HG02852 (cell line): ENCODE measurements around the gene DENND1A.

Experiments used
- ATAC-seq: cut with Tn5 transposase; IDR thresholded peaks from one replicate; pipeline ENCODE4 v1.9.1; 2021; ENCODE audit warnings: mild to moderate bottlenecking, moderate library complexity; ENCODE audit not compliant: unreplicated experiment

Gene DENND1A

DNA sequence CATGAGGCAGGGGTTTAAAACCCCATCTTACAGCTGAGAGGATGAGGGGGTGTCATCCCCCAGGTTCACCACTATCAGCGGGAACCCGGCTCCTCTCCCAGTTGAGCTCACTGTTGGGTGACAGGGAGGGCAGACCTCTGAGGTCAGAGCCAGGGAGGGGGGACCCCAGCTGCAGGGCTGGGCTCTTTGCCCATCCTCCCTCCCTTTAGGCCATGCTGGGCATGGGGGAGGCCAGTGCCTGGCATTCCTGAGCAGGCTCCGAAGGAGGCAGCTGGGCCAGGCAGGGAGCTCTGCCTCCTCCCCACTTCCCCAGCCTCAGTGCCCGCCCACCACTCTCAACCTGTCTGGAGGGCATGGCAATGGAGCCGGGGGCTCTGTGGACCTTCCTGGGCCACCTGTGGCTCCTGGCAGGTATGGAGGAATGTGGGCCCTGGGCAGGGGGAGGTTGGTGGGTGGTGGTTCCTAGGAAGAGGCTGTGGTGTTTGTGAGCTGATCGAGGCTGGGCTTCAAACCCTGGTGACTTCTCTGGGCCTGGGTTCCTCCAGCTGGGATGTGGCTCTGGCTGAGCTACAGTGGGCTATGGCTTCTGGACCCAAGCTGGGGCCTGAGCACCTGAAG is 561.3 kb downstream of the DENND1A start:
- ATAC-seq: no peak

DNA sequence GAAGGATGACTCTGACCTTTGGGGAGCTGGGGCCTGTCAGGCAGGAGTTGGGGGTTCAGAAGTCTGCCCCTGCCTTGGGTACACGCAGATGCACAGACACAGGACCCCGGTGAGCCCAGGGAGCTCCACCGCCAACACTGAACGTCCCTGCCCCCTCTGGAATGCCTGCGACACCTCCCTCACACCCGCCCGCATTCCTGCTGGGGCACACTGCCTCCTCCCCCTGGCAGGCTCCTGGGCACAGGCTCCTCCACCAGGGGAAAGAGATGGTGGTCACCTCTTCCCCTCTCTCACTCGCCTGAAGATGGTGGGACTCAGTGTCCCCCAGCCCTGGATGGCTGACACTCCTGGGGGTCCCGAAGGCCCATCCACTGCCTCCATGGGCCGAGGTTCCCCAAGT is 561.9 kb downstream of the DENND1A start:
- ATAC-seq: no peak

DNA sequence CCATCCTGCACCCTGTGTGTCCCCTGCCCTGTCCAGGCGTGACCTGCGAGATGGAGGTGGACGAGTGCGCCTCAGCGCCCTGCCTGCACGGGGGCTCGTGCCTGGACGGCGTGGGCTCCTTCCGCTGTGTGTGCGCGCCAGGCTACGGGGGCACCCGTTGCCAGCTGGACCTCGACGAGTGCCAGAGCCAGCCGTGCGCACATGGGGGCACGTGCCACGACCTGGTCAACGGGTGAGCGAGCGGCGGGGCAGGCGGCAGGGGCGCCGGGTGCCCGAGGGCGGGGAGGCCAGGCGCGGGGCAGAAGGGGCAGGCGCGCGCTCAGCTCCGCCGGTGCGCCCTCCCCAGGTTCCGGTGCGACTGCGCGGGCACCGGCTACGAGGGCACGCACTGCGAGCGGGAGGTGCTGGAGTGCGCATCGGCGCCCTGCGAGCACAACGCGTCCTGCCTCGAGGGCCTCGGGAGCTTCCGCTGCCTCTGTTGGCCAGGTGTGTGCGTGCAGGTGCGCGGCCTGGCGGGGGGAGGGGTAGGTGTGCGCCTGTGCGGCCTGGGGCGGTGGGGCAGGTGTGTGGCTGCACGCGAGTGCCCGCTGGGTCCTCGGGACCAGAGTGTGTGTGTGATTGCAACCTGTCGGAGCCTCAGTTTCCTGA is 563.9 kb downstream of the DENND1A start:
- ATAC-seq: no peak

DNA sequence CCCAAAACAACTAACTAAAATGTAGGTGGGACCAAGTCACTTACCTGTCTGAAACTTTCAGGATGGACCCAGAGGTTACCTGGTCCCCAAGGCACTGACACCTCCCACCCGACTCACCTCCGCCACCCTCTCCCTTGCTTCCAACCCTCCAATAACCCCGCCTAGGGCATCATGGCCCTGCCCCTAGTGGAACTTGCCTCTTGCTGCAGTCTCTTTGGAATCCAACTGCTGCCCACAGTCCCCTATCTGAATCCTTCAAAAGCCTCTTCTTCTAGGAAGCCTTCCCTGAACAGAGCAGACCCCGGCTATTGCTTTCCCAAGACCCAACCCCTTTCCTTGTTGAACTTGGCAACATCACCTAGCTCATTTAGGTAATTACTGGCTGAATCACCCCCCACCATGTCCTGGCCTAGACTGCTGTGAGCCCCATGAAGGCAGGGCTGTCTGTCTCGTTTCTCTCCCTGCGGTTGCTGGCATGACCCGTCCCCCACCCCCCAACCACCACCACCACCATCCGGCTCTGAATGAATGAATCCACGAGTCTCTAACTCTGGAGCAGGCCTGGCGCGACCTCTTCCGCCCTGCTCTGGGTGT is 564.5 kb downstream of the DENND1A start:
- ATAC-seq: no peak

DNA sequence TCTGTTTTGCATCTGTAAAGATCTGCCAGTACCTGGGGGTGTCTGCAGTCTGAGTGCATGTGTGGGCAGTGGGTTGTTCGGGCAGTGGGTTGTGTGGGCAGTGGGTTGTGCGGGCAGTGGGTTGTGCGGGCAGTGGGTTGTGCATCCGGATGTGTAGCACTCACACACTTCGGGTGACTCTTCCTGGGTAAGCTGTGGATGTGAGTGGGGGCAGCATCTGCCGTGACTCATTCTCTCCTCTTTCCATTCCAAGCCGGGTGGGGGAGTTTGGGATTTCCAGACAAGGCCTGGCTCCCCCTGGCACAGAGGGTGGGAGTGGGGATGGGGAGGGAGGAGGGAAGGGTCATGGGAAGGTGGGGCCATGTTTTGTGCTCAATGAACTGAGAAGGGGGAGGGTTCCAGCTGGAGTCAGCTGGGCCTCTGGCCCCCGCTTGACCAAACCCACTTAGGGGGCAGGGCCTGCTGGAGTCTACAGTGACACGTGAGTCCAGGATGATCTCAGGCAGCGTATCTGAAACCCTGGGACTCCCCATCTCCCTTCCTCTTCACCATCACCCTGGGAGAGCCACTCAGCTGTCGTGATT is 565.6 kb downstream of the DENND1A start:
- no peak for ATAC-seq

DNA sequence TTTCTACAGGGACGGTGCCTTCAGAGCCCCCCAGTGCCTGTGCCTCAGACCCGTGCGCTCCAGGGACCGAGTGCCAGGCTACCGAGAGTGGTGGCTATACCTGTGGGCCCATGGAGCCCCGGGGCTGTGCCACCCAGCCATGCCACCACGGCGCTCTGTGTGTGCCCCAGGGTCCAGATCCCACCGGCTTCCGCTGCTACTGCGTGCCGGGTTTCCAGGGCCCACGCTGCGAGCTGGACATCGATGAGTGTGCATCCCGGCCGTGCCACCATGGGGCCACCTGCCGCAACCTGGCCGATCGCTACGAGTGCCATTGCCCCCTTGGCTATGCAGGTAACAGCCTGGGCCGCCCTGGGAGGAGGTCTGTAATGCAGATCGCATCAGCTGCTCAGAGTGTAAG is 567.1 kb downstream of the DENND1A start:
- ATAC-seq: no peak

DNA sequence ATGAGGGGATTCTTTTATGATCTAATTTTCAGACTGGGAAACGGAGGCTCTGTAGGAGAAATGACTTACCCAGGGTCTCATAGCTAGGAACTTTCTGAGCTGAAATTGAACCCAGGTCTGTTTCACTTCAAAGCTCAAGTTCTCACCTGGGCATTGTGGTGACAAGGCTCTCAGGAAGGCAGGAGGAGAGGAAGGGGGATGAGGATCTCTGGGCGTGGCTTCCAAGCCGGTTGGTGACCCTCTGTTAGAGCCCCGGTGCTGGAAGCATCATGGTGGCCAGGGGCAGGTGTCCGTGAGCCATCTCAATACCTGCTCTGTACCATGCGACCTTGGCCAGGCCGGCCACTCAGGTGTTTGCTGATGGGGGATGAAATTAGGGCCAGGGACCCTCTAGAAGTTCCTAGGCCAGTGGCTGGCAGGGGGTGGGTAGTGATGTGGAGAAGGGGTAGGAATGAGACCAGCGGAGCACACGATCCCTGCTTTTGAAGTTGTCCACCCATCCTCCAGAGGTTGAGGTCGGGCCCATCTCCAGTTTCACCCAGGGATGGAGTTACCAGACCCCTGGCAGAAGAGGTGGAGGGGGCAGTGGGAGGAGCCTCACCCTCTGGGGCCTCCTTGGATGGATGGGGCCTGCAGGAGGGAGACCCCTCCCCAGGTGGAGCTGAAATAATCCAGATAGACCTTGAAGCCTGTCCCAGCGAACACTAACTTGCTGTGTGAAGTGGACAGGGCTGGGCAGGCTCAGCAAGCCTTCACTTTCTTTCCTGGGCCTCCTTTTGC is 568.0 kb downstream of the DENND1A start:
- ATAC-seq: no peak

DNA sequence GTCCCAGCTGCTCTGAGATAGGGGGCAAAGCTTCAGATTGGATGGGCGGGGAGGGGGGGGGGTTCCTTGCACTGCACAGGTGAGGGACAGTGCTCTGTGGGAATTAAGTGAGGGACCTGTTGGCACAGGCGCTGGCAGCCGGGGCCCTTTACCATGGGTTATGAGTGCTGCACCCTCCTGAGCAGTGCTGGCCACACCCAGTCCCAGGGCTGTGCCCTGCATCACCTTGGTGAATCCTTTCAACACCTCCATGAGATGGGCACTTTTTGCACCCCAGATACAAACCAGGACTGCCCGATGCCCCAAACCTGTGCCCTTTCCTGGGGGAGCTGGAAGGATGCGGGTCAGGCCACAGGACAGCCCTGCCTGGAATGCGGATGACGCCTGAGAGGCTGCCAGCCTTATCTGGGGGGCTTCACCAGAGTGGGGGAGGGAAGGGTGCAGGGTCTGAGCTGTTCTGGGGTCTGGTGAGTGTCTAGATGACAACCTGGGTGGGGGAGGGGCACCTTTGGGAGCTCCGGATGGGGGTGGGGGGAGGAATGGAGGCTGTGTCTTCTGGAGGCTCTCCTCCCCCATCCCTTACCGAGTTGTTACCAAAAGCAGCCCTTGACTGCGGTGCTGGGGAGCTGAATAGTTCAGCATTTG is 568.7 kb downstream of the DENND1A start:
- no peak for ATAC-seq

DNA sequence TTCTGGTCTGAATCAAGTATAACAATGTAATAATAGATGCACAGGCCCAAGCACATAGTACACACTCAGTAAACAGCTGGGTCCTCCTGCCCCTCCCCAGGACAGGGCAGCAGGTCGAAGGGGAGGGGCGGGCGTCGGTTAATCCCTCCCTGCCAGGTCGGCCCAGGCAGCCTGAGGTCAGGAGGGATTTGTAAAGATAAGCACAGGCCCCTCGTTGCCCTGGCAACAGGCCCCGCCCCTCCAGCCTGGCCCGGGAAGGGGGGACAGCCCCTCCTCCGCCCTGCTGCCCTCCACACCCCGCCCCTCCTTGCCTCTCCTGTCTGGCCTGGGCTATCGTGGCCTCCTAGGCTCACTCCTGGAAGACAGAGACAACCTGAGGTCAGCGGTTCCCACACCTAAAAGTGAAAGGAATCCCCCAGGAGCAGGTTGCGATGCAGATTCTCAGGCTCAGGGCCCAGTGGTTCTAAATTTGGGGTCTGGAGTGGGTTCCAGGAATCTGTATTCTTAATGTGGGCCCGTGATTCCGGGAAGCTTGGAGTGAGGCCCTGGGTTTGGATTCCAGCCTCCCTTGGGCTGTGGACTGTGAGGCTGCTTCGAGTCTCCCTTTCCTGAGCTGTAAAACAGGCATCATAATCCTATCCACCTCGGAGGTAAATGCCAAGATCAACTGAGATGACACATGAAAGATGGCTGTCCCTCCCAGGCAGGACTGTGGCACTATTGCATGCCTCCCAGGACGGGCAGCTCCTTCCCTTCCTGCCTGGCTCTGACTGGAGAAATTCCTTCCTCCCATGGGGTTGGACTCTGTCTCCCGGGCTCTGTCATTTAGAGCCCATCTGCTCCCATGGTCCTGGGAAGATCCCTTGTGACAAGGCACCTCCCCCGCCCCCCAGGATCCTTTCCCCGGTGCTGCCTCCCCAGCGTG is 569.5 kb downstream of the DENND1A start:
- ATAC-seq: no peak

DNA sequence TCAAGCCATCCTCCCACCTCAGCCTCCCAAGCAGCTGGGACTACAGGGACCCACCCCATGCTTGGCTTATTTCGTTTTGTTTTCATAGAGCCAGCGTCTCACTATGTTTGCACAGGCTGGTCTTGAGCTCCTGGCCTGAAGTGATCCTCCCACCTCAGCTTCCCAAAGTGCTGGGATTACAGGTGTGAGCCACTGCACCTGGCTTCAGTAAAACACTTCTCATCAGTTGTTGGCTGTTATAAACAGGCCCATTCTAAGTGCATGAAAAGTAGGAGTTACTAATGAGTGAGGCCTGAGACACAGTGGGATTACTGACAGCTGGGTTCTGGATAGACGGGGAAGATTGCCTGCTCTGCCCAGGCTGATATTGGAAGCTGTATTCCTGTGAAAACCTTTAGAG is 570.4 kb downstream of the DENND1A start:
- ATAC-seq: no peak

DNA sequence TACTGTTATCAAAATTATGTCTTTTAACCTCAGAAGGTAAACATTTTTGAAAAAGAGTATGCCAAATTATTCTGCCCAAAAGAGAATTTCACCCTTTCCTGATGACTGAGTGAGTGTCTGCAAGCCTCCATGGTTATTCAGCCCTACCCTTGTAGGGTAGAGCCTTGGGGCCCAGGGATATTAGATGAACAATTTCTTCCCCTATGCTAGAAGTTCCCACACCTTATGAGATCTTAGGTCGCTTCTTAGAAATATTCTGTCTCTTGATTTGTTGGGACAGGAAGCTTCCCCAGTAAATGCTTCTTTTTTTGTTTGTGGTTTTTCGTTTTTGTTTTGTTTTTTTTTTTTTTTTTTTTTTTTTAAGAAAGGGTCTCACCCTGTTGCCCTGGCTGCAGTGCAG is 570.8 kb downstream of the DENND1A start:
- ATAC-seq: no peak

DNA sequence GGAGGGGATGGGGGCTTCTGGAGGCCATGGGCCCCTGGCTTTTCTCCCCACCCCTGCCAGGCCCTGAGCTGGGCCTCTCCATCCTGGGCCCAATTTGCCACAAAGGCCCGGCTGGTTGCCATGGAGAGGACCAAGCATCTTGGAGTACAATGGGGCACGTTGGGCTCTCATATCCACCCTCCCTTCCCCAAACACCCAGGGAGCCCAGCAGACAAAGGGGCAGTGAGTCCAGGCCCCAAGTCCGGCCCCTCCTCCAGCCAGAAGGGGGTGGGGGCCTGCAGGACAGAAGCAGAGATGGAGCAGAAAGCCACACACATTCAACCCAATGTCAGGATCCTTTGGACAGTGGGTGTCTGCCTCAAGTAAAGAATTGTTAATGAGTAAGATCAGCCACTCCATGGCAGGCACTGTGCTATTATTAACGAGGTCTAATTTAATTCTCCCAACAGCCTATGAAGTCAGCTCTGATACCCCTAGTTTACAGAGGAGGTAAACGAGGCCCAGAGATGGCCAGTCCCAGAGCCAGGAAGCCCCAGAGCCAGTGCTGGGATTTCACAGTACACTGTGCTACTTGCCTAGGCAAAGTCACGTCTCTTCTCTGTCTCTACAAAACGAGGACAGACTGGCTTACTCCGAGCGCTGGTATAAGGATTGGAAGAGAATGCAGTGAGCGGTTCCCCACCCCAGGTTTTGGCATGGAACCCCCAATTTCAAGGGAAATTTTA is 571.6 kb downstream of the DENND1A start:
- ATAC-seq: no peak

DNA sequence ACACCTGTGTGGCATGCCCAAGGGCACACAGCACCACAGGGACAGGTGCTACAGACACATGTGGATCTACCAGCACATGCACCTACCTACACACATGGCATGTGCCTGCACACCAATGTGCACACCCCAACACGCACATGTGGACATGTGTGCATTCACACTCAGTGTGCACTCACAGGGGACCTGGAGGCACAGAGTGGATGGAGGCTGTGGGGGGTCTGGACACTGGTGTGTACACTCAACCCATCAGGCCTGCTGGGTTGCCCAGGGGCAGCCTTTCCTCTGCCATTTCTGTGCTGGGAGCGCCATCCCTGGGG is 572.2 kb downstream of the DENND1A start:
- no peak for ATAC-seq

DNA sequence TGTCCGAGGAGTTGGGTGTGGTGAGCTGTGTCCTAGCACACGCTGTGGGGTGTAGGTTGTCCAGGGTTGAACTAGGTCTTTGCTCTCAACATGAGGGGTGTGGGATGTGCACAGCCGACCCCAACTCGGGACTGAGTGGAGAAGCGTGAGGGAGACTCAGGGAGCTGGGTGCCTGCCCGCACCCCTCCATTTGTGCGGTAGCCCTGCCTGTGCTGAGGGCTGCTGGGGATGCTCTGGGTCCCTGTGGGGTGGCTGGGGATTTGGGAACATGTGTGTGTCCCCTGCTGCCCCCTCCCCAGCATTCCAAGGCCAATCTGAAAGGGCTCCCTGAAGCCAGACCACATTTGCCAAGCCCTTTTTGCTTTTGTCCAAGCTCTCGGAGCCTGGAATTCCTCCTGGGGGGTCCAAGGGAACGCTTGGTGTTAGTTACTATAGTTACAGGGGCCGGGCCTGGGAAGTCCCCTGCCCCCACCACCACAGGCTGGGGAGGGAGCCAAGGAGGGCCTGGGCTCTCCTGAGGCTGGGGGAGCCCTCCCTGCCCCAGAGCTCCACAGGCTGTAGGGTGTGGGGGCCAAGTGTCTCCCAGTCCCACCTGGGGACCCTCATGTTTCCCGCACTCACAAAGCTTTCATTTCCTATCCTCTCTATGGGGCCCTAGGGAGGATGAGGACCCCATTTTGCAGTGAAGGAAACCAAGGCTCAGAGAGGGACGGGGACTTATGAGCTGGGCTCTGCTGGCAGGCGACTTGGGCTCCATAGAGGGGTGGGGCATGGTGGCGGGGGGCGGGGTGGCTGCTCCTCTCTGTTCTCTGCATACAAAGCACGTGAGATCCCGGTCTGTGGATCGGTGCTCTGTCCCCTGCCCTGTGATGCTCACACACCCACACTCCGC is 572.8 kb downstream of the DENND1A start:
- no peak for ATAC-seq

DNA sequence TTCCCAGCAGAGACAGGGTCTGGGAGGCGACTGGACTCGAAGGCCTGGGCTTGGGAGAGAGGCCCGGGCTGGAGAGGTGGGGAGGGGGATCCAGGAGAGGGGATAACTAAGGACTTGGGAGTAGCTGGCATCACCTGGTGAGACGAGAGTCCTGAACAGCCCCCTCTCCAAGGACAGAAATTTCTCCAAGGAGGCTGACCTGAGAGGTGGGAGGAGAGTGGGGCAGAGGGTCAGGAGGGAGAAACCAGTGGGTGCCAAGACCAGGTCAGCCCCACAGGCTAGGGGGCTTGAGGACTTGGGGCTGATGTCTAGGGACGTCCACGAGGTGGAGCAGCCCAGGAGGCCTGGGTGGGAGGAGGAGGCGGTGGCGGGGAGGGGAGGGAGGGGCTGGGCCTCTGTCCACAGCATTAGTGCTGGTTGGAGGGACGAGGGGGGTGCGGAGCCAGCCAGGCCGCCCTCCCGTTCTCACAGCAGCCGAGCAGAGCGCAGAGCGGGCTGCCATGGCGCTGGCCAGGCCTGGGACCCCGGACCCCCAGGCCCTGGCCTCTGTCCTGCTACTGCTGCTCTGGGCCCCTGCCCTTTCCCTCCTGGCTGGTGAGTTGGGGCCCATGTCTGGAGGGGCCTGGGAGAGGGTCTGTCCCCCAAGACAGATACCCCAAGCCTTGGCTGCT is 574.0 kb downstream of the DENND1A start, which contains the start of gene CRB2:
CRB2 (plus strand) TSS at position 437 of the 671 bp plus-strand sequence; CDS start at position 501, 64 bp downstream.
- ATAC-seq: no peak

DNA sequence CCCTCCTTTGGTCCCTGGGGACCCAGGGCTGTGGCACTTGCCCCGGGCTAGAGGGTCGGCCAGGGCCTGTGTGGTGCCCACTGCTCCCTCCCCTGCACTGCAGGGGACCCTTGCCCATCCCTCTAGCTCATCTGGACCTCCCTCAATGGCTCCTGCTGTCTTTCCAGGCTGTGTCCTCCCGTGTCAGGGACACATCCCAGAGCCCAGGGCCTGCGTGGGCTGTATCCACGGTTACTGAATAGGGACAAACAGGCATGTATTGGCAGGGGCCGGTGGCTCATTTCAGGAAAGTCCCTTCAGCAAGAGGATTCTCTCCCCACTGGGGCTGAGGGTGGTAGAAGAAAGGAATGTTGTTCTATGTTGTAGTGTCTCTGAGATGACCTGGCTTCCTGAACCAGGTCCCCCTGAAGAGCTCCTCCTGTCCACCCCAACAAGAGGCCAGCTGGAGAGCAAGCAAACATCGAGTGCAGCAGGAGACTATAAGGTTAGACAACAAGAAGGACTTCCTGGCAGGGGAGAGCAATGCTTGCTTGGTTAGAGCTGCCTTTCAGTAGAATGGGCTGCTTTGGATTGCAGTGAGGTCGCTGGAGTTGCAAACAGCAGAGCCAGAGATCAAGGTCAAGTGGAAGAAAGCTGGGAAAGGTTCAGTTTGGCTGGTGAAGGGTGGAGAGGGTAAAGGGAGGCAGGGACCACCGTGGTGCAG is 575.0 kb downstream of the DENND1A start:
- ATAC-seq: no peak

DNA sequence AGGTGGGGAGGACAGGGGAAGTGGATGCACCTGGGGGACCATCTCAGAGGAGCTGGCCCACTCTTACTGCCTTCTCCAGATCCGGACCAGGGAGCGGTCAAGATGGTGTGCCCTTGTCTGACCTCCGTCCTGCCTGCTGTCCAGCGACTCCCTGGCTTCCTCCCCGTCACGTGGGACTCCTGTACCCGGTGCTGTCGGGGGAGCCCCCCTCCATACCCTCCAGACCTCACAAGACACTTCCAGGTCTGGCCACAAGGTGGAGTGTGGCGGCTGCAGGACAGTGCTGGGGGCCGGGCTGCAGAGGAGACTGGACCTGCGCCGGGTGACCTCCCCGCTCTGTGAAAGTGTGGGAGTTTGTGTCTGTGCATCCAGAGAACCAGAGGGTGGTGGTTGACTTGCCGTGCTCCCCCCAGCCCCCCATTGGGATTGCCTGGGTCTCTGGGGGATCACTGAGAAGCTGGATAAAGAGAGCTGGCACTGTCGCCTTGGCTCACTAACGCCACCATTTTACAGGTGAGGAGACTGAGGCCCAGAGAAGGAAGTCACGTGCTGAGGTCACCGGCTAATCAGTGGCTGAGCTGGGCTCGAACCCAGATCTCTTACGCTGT is 575.8 kb downstream of the DENND1A start:
- peak; percentile 69 for ATAC-seq
